ENCODE results near the gene RILPL1.
"Not testable (repeated sequence)": the region's sequence is repeated elsewhere in the genome, so short reads cannot be mapped to it uniquely, and the experiment has no call there.

The RILPL1 gene

GRCh38 chr12:123453165-123453564 is 80.4 kb downstream of the RILPL1 start:
- H3K23ac ChIP-seq (ENCODE audit: low read length): no peak overlapping the region
- H2AK5ac ChIP-seq (ENCODE audit: low read length): no peak overlapping the region
- DNase-seq: no peak
- H3K27me3 ChIP-seq (ENCODE audit: insufficient read depth, low read length, poor library complexity): no peaks in the 10 kb centered on the region
- H3K9ac ChIP-seq (ENCODE audit: low read length): no peak overlapping the region
- H3K4me3 ChIP-seq (ENCODE audit: low read length): no peak overlapping the region
- H4K8ac ChIP-seq (ENCODE audit: low read depth, low read length): no peak overlapping the region
- no peaks in the 10 kb centered on the region for H3K4me1 ChIP-seq (ENCODE audit: control insufficient read depth, low read depth, low read length)
- no peak overlapping the region for H2BK120ac ChIP-seq (ENCODE audit: low read depth, low read length)
- no peak overlapping the region for H2BK5ac ChIP-seq (ENCODE audit: low read length)
- no peak overlapping the region for H2BK15ac ChIP-seq (replicated peaks; ENCODE audit: low read depth)
- H3K4me2 ChIP-seq (ENCODE audit: low read length): no peak overlapping the region
- H3K79me2 ChIP-seq (ENCODE audit: control insufficient read depth, insufficient read depth, low read length): no peaks in the 10 kb centered on the region
- no peak overlapping the region for H3K4ac ChIP-seq (ENCODE audit: low read depth, low read length)
- H3K18ac ChIP-seq (ENCODE audit: low read length): no peak overlapping the region
- H3K27ac ChIP-seq (ENCODE audit: low read depth, low read length): no peak overlapping the region
- H3K36me3 ChIP-seq (ENCODE audit: control insufficient read depth, insufficient read depth, low read length): no peaks in the 10 kb centered on the region
- H4K5ac ChIP-seq (ENCODE audit: low read length): no peak overlapping the region
- no CpG with 5 or more reads among the region's 3 CpGs for WGBS (ENCODE audit: extremely low coverage, insufficient coverage, low lambda C conversion rate)
- no peak overlapping the region for H3K56ac ChIP-seq (ENCODE audit: low read length)
- H3K79me1 ChIP-seq (ENCODE audit: low read length): no peaks in the 10 kb centered on the region

- H3K9ac ChIP-seq (ENCODE audit: low read length); H3K79me1 ChIP-seq (ENCODE audit: low read length); H3K4me3 ChIP-seq (ENCODE audit: low read length); H3K4me1 ChIP-seq (ENCODE audit: control insufficient read depth, low read depth, low read length); DNase-seq; H3K4me2 ChIP-seq (ENCODE audit: low read length); H2BK15ac ChIP-seq (replicated peaks; ENCODE audit: low read depth); H3K27me3 ChIP-seq (ENCODE audit: insufficient read depth, low read length, poor library complexity); H3K36me3 ChIP-seq (ENCODE audit: control insufficient read depth, insufficient read depth, low read length); H3K56ac ChIP-seq (ENCODE audit: low read length); H4K5ac ChIP-seq (ENCODE audit: low read length); H3K27ac ChIP-seq (ENCODE audit: low read depth, low read length); H2AK5ac ChIP-seq (ENCODE audit: low read length); H3K4ac ChIP-seq (ENCODE audit: low read depth, low read length); H2BK5ac ChIP-seq (ENCODE audit: low read length); H2BK120ac ChIP-seq (ENCODE audit: low read depth, low read length); H4K8ac ChIP-seq (ENCODE audit: low read depth, low read length); H3K23ac ChIP-seq (ENCODE audit: low read length); H3K18ac ChIP-seq (ENCODE audit: low read length); H3K79me2 ChIP-seq (ENCODE audit: control insufficient read depth, insufficient read depth, low read length): not testable (repeated sequence)
- no CpG with 5 or more reads among the region's 1 CpG for WGBS (ENCODE audit: extremely low coverage, insufficient coverage, low lambda C conversion rate)
Measured at GRCh38 chr12:123452276-123452550, 81.3 kb downstream of the RILPL1 start.

- Histone ChIP-seq H3K36me3 (ENCODE audit: control insufficient read depth, insufficient read depth, low read length) (no peaks in the 10 kb centered on the region), H3K4me2 (ENCODE audit: low read length) (no peak overlapping the region), H3K79me1 (ENCODE audit: low read length) (no peaks in the 10 kb centered on the region), H2BK120ac (ENCODE audit: low read depth, low read length) (no peak overlapping the region), H3K27ac (ENCODE audit: low read depth, low read length) (no peak overlapping the region), H3K4ac (ENCODE audit: low read depth, low read length) (no peak overlapping the region), H3K27me3 (ENCODE audit: insufficient read depth, low read length, poor library complexity) (no peaks in the 10 kb centered on the region), H2BK5ac (ENCODE audit: low read length) (no peak overlapping the region), H4K5ac (ENCODE audit: low read length) (no peak overlapping the region), H3K4me1 (ENCODE audit: control insufficient read depth, low read depth, low read length) (no peaks in the 10 kb centered on the region), H4K8ac (ENCODE audit: low read depth, low read length) (no peak overlapping the region), H2BK15ac (replicated peaks; ENCODE audit: low read depth) (no peak overlapping the region), H3K79me2 (ENCODE audit: control insufficient read depth, insufficient read depth, low read length) (no peaks in the 10 kb centered on the region), H3K56ac (ENCODE audit: low read length) (no peak overlapping the region), H2AK5ac (ENCODE audit: low read length) (no peak overlapping the region), H3K18ac (ENCODE audit: low read length) (no peak overlapping the region), H3K23ac (ENCODE audit: low read length) (no peak overlapping the region), H3K9ac (ENCODE audit: low read length) (no peak overlapping the region), H3K4me3 (ENCODE audit: low read length) (no peak overlapping the region)
- WGBS (ENCODE audit: extremely low coverage, insufficient coverage, low lambda C conversion rate): no CpG with 5 or more reads among the region's 9 CpGs
- DNase-seq: no peak
Measured at GRCh38 chr12:123450636-123451035, 82.9 kb downstream of the RILPL1 start.

GRCh38 chr12:123449856-123450255 is 83.7 kb downstream of the RILPL1 start:
- Histone ChIP-seq H4K5ac (ENCODE audit: low read length) (no peak overlapping the region), H3K79me1 (ENCODE audit: low read length) (no peaks in the 10 kb centered on the region), H3K27ac (ENCODE audit: low read depth, low read length) (no peak overlapping the region), H3K4me2 (ENCODE audit: low read length) (no peak overlapping the region), H3K18ac (ENCODE audit: low read length) (no peak overlapping the region), H3K56ac (ENCODE audit: low read length) (no peak overlapping the region), H3K27me3 (ENCODE audit: insufficient read depth, low read length, poor library complexity) (no peaks in the 10 kb centered on the region), H2AK5ac (ENCODE audit: low read length) (no peak overlapping the region), H3K79me2 (ENCODE audit: control insufficient read depth, insufficient read depth, low read length) (no peaks in the 10 kb centered on the region), H3K9ac (ENCODE audit: low read length) (no peak overlapping the region), H2BK15ac (replicated peaks; ENCODE audit: low read depth) (no peak overlapping the region), H4K8ac (ENCODE audit: low read depth, low read length) (no peak overlapping the region), H3K36me3 (ENCODE audit: control insufficient read depth, insufficient read depth, low read length) (no peaks in the 10 kb centered on the region), H3K4me1 (ENCODE audit: control insufficient read depth, low read depth, low read length) (no peaks in the 10 kb centered on the region), H2BK5ac (ENCODE audit: low read length) (no peak overlapping the region), H3K4ac (ENCODE audit: low read depth, low read length) (no peak overlapping the region), H3K4me3 (ENCODE audit: low read length) (no peak overlapping the region), H3K23ac (ENCODE audit: low read length) (no peak overlapping the region), H2BK120ac (ENCODE audit: low read depth, low read length) (no peak overlapping the region)
- no peak for DNase-seq
- no CpG with 5 or more reads among the region's 4 CpGs for WGBS (ENCODE audit: extremely low coverage, insufficient coverage, low lambda C conversion rate)

- DNase-seq: no peak
- Histone ChIP-seq H2BK120ac (ENCODE audit: low read depth, low read length) (no peak overlapping the region), H3K18ac (ENCODE audit: low read length) (no peak overlapping the region), H3K4me2 (ENCODE audit: low read length) (no peak overlapping the region), H2BK5ac (ENCODE audit: low read length) (no peak overlapping the region), H3K4me3 (ENCODE audit: low read length) (no peak overlapping the region), H3K9ac (ENCODE audit: low read length) (no peak overlapping the region), H3K23ac (ENCODE audit: low read length) (no peak overlapping the region), H3K27ac (ENCODE audit: low read depth, low read length) (no peak overlapping the region), H3K36me3 (ENCODE audit: control insufficient read depth, insufficient read depth, low read length) (no peaks in the 10 kb centered on the region), H3K79me1 (ENCODE audit: low read length) (no peaks in the 10 kb centered on the region), H2AK5ac (ENCODE audit: low read length) (no peak overlapping the region), H4K8ac (ENCODE audit: low read depth, low read length) (no peak overlapping the region), H3K79me2 (ENCODE audit: control insufficient read depth, insufficient read depth, low read length) (no peaks in the 10 kb centered on the region), H3K27me3 (ENCODE audit: insufficient read depth, low read length, poor library complexity) (no peaks in the 10 kb centered on the region), H4K5ac (ENCODE audit: low read length) (no peak overlapping the region), H3K4ac (ENCODE audit: low read depth, low read length) (no peak overlapping the region), H3K56ac (ENCODE audit: low read length) (no peak overlapping the region), H2BK15ac (replicated peaks; ENCODE audit: low read depth) (no peak overlapping the region), H3K4me1 (ENCODE audit: control insufficient read depth, low read depth, low read length) (no peaks in the 10 kb centered on the region)
- WGBS (ENCODE audit: extremely low coverage, insufficient coverage, low lambda C conversion rate): no CpG with 5 or more reads among the region's 2 CpGs
Measured at GRCh38 chr12:123449249-123449733, 84.2 kb downstream of the RILPL1 start.

GRCh38 chr12:123446333-123446713 is 87.2 kb downstream of the RILPL1 start:
- no peaks in the 10 kb centered on the region for H3K36me3 ChIP-seq (ENCODE audit: control insufficient read depth, insufficient read depth, low read length)
- H4K5ac ChIP-seq (ENCODE audit: low read length): no peak overlapping the region
- no peak overlapping the region for H2BK5ac ChIP-seq (ENCODE audit: low read length)
- no peak overlapping the region for H3K23ac ChIP-seq (ENCODE audit: low read length)
- H3K79me2 ChIP-seq (ENCODE audit: control insufficient read depth, insufficient read depth, low read length): no peaks in the 10 kb centered on the region
- no peak overlapping the region for H2BK120ac ChIP-seq (ENCODE audit: low read depth, low read length)
- no peak overlapping the region for H3K9ac ChIP-seq (ENCODE audit: low read length)
- H3K4me2 ChIP-seq (ENCODE audit: low read length): no peak overlapping the region
- H3K56ac ChIP-seq (ENCODE audit: low read length): no peak overlapping the region
- no peak overlapping the region for H3K27ac ChIP-seq (ENCODE audit: low read depth, low read length)
- H3K4ac ChIP-seq (ENCODE audit: low read depth, low read length): no peak overlapping the region
- no peak overlapping the region for H3K4me3 ChIP-seq (ENCODE audit: low read length)
- H3K4me1 ChIP-seq (ENCODE audit: control insufficient read depth, low read depth, low read length): no peaks in the 10 kb centered on the region
- DNase-seq: no peak
- no CpG with 5 or more reads among the region's 4 CpGs for WGBS (ENCODE audit: extremely low coverage, insufficient coverage, low lambda C conversion rate)
- no peaks in the 10 kb centered on the region for H3K79me1 ChIP-seq (ENCODE audit: low read length)
- no peak overlapping the region for H2AK5ac ChIP-seq (ENCODE audit: low read length)
- no peak overlapping the region for H2BK15ac ChIP-seq (replicated peaks; ENCODE audit: low read depth)
- H3K18ac ChIP-seq (ENCODE audit: low read length): no peak overlapping the region
- no peaks in the 10 kb centered on the region for H3K27me3 ChIP-seq (ENCODE audit: insufficient read depth, low read length, poor library complexity)
- H4K8ac ChIP-seq (ENCODE audit: low read depth, low read length): no peak overlapping the region

Measured in mesendoderm (in vitro differentiated cells).